ENCODE results near the gene AHR.
"Not testable (repeated sequence)": the region's sequence is repeated elsewhere in the genome, so short reads cannot be mapped to it uniquely, and the experiment has no call there.

AHR gene

GRCh38 chr7:17391366-17391765 lies 92.9 kb downstream of the AHR start:
- TF ChIP-seq CTCF (IDR thresholded peaks at IDR 0.05; ENCODE audit: insufficient read depth, missing control alignments) = no peak
- DNase-seq (ENCODE audit: insufficient read length, low spot score) (no peak), FAIRE-seq (no peak)

GRCh38 chr7:17392846-17393245 lies 94.4 kb downstream of the AHR start:
- TF ChIP-seq CTCF (IDR thresholded peaks at IDR 0.05; ENCODE audit: insufficient read depth, missing control alignments) = no peak
- DNase-seq (ENCODE audit: insufficient read length, low spot score) (no peak), FAIRE-seq (no peak)

- not testable (repeated sequence) for FAIRE-seq; DNase-seq (ENCODE audit: insufficient read length, low spot score)
Observed at GRCh38 chr7:17394563-17394962, 96.1 kb downstream of the AHR start.

All from D721Med (cell line).